HG03064 (cell line): Measurements from ENCODE around the gene TRANK1.
"Not testable (repeated sequence)": the region's sequence is repeated elsewhere in the genome, so short reads cannot be mapped to it uniquely, and the experiment has no call there.

ENCODE experiments used
- ATAC-seq: cut with Tn5 transposase; IDR thresholded peaks from one replicate; pipeline ENCODE4 v1.9.1; 2021; ENCODE audit warnings: low read depth; ENCODE audit not compliant: unreplicated experiment

The TRANK1 gene

GRCh38 chr3:36923523-36923943, 21.3 kb downstream of the TRANK1 start:
- ATAC-seq: no peak

- no peak for ATAC-seq
These were observed 23.8 kb downstream of the TRANK1 start for GRCh38 chr3:36920884-36921567.

DNA sequence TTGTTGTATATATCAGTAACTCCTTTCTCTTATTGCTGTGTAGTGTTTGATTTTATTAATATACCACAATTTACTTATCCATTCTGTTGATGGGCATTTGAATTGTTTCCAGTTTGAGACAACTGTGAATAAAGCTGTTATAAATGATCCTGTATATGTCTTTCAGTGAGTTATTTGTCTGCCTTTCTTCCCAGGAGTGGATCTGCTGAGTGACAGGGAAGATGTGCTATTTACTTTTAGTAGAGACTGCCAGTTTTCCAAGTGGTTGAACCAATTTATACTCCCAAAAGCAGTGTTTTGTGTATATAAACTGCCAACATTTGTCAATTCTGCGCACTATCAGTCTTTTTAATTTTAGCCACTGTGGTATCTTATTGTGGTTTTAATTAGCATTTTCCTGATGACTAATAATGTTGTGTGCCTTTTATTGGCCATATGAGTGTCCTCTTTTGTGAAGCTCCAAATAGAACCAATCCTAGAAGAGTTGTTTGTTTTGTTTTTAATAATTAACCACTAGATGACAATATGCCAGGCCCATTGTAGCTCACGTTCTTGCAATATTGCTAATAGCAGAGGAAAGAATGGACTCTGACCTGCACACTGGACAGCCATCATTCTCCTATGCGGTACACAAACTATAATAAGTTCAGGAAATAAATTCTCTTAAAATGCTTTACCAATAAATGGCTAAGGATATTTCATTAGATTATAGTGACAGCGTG, 25.3 kb downstream of the TRANK1 start:
- ATAC-seq: no peak

- ATAC-seq: peak; percentile 76
These were observed 26.8 kb downstream of the TRANK1 start for GRCh38 chr3:36918050-36918449.

DNA sequence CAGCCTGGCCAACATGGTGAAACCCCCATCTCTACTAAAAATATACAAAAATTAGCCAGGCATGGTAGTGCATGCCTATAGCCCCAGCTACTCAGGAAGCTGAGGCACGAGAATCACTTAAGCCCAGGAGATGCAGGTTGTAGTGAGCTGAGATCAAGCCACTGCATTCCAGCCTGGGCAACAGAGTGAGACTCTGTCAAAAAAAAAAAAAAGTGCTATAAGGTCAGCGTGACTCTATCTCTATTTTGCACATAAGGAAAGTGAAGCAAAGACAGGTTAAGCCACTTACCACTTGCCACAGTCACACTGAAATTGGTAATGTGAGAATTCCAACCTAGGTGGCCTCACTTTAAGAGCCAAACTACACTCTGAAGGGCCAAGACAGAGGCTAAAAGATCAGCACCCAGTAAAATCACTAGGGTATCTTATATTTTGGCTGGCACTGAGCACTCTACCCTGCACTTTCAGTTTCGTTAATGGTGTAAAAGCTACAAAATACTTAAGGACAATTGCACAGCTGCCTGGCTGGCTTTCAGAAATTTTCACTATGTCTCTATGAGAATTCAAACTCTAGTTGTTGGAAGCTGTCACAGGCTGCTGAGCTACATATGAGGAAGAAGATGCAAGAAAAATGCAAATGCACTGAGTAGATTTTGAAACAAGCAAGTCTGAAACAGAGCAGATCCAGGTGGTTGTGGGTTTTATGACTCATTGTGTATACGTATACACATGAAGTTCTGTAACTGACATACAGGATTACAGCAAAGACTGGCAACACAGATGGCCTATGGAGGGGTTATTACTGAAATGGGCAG, 32.7 kb downstream of the TRANK1 start:
- peak; percentile 88 for ATAC-seq

- ATAC-seq: no peak
These were observed 35.2 kb downstream of the TRANK1 start for GRCh38 chr3:36909666-36910065.

DNA sequence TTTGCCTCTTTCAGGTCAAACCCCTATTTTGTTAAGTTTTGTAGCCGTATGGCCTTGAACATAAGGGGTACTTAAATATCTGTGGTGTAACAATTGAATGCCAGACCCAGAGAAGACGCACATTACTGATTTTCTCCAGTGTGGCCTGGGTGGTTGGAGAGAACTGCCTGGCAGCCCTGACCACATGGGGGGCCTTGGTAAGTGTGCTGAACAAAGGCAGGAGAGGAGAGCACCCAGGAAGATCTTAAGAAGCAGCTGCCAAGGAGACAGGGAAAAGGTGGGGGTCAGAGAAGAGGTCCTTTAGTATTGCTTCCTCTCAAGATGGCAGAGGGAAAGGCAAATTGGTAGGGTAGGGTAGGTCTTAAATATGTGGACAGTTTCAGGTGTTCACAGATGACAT, 35.7 kb downstream of the TRANK1 start:
- no peak for ATAC-seq

- ATAC-seq: peak; percentile 2
These were observed 36.1 kb downstream of the TRANK1 start for GRCh38 chr3:36908647-36909180.

DNA sequence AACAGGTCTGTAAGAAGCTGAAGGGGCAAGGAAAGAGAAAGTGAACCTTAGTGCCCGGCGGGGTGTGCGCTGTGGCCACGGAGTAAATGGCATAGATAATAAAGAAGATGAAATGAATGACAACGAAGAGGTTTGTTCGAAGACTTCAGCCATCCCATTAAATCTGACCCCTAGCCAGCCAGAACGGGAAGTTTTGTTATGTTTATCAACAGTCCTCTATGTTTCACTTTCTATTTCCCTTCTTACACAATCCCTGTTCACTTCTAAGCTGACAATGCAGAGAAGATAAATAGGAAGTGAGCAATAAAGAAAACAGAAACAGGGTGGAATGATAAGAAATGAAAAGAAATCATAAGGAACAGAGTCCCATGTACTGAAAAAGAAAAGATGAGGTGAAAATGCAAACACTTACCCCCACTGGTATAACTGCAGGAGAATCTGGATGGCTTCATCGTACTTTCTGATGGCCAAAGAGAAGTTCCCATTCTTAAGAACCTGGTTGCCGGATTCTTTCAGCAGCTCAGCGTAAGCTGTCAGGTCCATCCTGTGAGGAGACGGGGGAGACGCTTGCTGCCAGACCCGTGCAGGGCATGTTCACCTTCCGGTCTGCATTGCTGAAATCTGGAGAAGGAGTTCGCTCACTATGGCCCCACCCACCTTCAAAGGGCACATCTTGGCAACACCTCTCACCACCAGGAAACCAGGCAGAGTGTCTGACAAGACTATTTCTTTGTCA, 36.8 kb downstream of the TRANK1 start:
- ATAC-seq: peak; percentile 32

DNA sequence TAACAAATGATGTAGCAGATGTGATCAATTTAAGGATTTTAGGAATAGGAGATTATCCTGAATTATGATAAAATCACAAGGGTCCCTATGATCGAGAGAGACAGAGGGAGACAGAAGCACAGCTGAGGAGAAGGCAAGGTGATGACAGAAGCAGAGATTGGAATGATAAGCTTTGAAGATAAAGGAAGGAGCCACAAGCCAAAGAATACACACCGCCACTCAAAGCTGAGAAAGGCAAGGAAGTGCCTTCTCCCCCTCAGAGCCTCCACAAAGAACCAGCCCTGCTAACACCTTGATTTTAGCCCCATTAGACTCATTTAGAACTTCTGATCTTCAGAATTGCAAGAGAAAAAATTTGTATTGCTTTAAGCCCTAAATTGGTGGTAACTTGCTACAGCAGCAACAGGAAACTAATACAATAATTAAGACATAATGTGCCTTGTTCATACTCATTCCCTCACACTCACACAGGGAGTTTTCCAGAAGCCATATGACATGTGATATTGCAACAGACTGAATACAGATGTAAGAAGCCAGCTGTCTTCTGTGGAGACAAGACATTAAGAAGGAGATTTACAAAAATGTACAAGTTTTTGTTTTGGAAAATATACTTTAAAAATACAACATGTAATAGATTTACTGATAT, 38.2 kb downstream of the TRANK1 start:
- no peak for ATAC-seq

DNA sequence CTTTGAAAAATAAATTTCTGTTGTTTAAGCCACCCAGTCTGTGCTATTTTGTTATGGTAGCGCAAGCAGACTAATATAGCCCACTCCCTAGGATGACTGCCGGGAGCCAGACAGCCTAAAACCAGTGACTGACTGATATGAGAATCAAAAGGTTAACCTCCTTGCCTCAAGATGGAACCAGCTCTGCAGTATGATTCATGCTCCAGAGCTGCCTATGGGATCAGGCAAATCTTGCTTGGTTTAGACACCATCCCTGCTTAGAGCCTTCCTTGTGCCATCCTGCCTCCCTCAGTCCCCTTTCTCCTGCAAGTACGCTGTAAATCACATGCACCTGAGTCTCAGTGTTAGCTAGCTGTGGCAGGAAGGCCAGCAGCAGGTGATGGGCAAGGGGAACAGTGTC, 39.3 kb downstream of the TRANK1 start:
- ATAC-seq: no peak

GRCh38 chr3:36904641-36905040, 40.2 kb downstream of the TRANK1 start:
- ATAC-seq: no peak

DNA sequence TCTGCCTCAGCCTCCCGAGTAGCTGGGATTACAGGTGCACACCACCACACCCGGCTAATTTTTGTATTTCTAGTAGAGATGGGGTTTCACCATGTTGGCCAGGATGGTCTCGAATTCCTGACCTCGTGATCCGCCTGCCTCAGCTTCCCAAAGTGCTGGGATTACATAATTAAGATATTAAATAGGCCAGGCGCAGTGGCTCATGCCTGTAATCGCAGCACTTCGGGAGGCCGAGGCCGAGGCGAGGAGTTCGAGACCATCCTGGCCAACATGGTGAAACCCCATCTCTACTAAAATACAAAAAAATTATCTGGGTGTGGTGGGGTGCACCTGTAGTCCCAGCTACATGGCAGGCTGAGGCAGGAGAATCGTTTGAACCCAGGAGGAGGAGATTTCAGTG, 40.8 kb downstream of the TRANK1 start:
- not testable (repeated sequence) for ATAC-seq

DNA sequence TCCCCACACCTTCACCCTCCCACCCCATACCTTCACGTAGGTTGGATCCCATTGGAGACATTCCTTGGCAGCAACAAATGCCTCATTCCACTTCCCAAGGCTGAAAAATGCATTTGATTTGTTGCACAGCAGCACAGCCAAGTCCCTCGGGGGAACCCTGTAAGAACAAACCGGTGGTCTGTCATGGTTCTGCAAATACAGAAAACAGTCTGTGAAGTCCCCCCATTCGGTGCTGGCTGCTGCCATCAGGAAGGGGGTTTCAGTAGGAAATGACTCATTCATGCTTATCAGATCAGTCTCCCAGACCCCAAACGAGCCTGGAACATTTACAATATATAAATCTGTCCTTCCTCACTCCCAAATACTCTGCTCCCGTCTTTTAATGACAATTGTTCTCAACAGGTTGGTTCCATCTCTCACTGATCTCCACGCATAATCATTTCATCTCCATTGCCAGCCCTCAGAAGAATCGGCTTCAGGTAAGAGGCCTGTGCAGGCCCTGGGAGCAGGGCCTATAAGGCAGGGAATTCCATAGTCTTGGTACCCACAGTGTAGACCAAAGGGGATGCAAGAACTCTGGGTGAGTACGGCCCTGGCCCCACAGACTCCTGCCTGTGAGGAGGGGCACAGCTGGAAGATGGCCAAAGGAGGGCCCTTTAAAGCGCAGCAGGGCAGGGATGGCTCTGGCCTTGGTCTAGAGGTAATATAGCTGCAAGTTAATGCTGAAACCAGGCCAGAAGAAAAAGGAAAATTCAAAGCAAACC, 41.6 kb downstream of the TRANK1 start:
- no peak for ATAC-seq

DNA sequence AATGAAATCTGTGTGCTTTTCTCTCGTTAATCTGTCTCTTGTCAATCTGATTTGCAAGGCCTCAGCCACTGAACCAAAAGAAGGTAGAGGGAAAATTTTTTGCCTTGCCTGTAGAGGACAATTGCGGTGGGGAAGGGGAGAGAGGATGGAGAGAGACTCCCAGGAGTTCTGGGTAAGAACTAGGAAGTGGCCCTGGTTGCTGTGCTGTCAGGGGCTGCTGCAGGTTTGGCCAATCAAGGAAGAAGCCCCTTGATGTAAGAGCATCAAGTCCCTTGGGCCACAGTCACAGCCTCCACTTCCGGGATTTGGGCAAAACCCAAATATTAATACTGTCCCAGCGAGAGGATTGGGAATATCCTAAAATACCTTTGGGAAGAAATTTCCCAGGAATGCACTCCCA, 43.3 kb downstream of the TRANK1 start:
- no peak for ATAC-seq

DNA sequence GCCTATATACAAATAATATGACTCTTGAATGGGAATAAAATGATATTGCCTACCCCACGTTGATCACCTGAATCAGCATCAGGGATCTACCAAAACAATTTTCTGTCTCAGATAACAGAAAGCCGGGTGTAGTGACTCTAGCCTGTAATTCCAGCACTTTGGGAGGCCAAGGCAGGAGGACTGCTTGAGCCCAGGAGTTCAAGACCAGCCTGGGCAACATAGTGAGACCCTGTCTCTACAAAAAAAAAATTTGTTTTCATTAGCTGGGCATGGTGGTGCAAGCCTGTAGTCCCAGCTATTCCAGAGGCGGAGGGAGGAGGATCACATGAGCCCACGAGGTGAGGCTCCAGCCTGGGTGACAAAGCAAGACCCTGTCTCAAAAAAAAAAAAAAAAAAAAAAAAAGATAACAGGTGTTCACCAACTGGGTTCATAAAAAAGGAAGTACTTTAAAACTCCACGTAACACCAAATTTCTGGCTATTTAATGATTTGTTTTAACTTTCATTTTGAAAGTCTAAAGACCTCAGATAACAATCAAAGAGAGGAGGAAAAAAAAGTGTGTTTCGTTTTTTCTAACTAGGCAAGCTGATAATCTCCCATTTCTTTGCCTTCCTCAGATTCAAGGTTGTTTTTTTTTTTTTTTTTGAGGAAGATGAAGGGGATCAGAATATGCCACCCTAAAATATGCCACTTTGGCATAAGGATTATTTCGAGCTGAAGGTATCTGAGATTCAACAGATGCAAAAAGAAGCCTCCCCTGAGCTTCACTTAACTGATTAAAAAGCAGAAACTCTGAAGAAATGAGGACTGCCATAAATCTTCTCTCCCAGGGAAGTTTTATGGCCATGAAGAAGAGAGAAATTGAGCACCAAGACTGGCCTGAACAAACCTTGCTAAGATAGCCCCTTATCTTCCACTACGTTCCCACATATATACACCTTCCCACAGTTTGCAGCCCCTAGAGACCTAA, 44.1 kb downstream of the TRANK1 start:
- ATAC-seq: no peak

DNA sequence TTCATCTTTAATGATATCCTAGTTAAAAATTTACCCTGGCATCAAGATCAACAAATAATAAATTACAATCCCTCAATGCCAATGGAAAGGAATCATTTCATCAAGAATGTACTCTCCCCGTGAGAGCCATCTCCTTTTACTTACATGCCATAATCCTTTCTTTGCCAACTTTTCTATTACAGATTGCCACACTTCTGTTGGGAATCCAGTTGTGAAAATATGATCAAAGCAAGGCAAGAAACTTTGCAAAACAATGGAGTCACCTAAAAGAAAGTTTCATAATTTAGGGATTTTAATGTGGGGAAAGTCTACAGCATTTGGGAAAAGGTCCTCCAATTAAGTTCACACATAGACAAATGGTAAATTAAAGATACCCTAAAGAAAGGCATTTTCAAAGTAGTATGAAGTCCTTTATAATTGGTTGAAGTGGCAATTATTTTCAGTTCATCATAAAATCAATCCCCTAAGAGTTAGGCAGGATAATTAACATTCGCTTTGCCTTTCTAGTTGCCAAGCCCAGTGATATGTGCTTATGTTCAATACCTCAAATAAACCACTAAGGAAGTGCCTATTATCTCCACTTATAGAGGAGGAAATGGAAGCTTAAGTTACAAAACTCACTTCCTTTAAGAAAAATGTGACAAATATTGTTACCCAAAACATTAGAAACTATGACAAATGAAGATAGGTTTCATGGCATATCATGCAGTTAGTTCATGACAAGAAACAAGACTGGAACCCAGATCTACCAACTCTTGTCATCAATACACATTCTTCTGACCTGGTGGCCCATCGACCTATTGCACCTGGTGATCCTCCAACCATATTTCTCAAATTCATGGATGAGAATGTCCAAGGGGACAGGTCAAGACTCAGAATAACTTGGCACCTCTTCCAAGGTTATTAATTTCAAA, 49.1 kb downstream of the TRANK1 start:
- no peak for ATAC-seq
